OCI-LY1 (cell line): ENCODE measurements around the gene FIGLA.

ENCODE experiments used
- EZH2 ChIP-seq: fragments of 200-600 bp; sonication (generic), shearing (Covaris generic); IDR thresholded peaks from 2 replicates; pipeline ENCODE4 v1.8.0; 2017; ENCODE audit warnings: borderline replicate concordance, mixed run types, mild to moderate bottlenecking, antibody characterized with exemption, low read length, moderate library complexity, mixed read lengths
- TF ChIP-seq, protein P1 (sequence below): fragments of 200-600 bp; sonication (generic), shearing (Covaris generic); IDR thresholded peaks from 2 replicates; pipeline ENCODE4 v1.5.1; 2017; ENCODE audit warnings: mild to moderate bottlenecking, antibody characterized with exemption, low read length, moderate library complexity, mixed read lengths

DNA sequence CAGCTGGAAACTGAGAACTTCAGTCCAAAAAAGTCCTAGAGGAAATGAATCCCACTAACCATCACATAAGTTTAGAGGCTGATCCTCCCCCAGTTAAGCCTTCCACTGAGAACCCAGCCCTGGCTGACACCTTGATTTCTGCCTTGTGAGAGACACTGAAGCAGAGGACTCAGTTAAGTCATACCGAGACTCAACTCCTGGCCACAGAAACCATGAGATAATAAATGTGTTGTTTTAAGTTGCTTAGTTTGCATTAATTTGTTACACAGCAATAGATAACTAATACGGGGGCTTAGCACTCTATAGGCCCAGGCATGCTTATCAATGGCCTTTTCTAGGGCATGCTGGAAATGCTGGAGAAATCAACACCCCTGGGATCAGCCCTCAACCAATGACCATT, 19.0 kb downstream of the FIGLA start:
- TF ChIP-seq, protein P1, sequence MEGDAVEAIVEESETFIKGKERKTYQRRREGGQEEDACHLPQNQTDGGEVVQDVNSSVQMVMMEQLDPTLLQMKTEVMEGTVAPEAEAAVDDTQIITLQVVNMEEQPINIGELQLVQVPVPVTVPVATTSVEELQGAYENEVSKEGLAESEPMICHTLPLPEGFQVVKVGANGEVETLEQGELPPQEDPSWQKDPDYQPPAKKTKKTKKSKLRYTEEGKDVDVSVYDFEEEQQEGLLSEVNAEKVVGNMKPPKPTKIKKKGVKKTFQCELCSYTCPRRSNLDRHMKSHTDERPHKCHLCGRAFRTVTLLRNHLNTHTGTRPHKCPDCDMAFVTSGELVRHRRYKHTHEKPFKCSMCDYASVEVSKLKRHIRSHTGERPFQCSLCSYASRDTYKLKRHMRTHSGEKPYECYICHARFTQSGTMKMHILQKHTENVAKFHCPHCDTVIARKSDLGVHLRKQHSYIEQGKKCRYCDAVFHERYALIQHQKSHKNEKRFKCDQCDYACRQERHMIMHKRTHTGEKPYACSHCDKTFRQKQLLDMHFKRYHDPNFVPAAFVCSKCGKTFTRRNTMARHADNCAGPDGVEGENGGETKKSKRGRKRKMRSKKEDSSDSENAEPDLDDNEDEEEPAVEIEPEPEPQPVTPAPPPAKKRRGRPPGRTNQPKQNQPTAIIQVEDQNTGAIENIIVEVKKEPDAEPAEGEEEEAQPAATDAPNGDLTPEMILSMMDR = no peak
- TF ChIP-seq EZH2 = no peak
